Measurements from ENCODE around the gene ADRA2B. TPM values are rescaled to one million over a fixed set of nuclear protein-coding genes. Genes with fewer than 3 reads are reported as not detected.

Gene ADRA2B
- polyA plus RNA-seq, 4 donors, result 0.69 to 1.5 TPM; not detected in 2

DNA sequence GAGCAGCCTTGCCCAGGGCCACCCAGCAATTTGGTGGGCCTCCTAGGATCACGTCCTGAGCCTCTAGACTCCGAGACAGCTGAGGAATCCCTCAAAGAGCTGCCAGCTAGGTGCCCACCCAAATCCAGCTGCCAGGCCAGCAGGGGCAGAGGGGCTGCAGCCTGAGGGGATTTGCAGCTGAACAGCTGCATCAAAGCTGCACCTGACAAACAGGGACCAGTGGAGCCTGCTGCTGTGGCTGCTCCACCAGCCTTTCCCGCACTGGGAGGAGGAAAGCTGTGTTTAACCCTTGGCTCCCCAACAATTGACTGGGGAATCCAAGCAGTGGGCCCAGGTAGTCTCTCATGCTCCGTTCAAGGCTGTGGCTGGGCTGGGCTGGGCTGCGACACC lies 8.2 kb downstream of the ADRA2B start:
- H3K4me3 ChIP-seq (ENCODE audit: low read depth in 1 of 3, low read length in 3 of 3), result no peak overlapping the region
- peaks cover 0 to 25% (median 0%) of the 10 kb centered on the region in 3 donors for H3K4me1 ChIP-seq (ENCODE audit: control insufficient read depth in 3 of 3, insufficient read depth in 2 of 3, low read depth in 1 of 3, low read length in 2 of 3)
- peaks cover 0 to 18% of the 10 kb centered on the region in 2 donors for H3K9me3 ChIP-seq (ENCODE audit: control insufficient read depth in 2 of 2, insufficient read depth in 1 of 2, low read depth in 1 of 2, low read length in 1 of 2)
- DNase-seq (no peak), FAIRE-seq (no peak)
- 47 to 52% (median 49%) methylated on average over 5 of the region's 5 CpGs for WGBS, 3 donors
- H3K36me3 ChIP-seq (ENCODE audit: control insufficient read depth in 3 of 3, insufficient read depth in 2 of 3, low read depth in 1 of 3, low read length in 3 of 3), result no peaks in the 10 kb centered on the region
- no peaks in the 10 kb centered on the region for H3K27me3 ChIP-seq (ENCODE audit: control insufficient read depth in 3 of 3, insufficient read depth in 3 of 3, low read length in 3 of 3)
- H3K27ac ChIP-seq (ENCODE audit: low read depth in 1 of 3, low read length in 2 of 3), result no peak overlapping the region

DNA sequence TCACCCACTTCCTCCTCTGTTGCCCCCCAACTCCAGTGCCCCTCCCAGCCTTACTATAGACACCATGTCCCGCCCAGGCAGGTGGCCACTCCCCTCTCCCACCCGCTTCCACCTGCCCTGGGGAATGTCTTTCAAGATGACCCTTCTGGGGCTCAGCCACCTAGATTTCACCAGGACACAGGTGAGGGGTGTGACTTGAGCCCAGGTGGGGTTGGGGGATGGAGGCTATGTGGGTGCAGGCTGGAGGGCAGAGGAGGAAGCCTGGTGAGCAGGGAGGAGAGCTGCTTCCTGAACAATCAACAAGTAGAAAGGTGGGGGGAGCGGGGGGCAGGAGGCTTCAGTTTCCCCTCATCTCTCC lies 8.7 kb downstream of the ADRA2B start:
- H3K4me1 ChIP-seq (ENCODE audit: control insufficient read depth in 3 of 3, insufficient read depth in 2 of 3, low read depth in 1 of 3, low read length in 2 of 3), result peaks cover 0 to 25% (median 0%) of the 10 kb centered on the region in 3 donors
- WGBS, 3 donors, result 53 to 72% (median 55%) methylated on average over 3 of the region's 3 CpGs
- FAIRE-seq, result no peak
- H3K4me3 ChIP-seq (ENCODE audit: low read depth in 1 of 3, low read length in 3 of 3), result no peak overlapping the region
- no peaks in the 10 kb centered on the region for H3K36me3 ChIP-seq (ENCODE audit: control insufficient read depth in 3 of 3, insufficient read depth in 2 of 3, low read depth in 1 of 3, low read length in 3 of 3)
- no peak overlapping the region for H3K27ac ChIP-seq (ENCODE audit: low read depth in 1 of 3, low read length in 2 of 3)
- DNase-seq, result no peak
- peaks cover 0 to 18% of the 10 kb centered on the region in 2 donors for H3K9me3 ChIP-seq (ENCODE audit: control insufficient read depth in 2 of 2, insufficient read depth in 1 of 2, low read depth in 1 of 2, low read length in 1 of 2)
- H3K27me3 ChIP-seq (ENCODE audit: control insufficient read depth in 3 of 3, insufficient read depth in 3 of 3, low read length in 3 of 3), result no peaks in the 10 kb centered on the region

DNA sequence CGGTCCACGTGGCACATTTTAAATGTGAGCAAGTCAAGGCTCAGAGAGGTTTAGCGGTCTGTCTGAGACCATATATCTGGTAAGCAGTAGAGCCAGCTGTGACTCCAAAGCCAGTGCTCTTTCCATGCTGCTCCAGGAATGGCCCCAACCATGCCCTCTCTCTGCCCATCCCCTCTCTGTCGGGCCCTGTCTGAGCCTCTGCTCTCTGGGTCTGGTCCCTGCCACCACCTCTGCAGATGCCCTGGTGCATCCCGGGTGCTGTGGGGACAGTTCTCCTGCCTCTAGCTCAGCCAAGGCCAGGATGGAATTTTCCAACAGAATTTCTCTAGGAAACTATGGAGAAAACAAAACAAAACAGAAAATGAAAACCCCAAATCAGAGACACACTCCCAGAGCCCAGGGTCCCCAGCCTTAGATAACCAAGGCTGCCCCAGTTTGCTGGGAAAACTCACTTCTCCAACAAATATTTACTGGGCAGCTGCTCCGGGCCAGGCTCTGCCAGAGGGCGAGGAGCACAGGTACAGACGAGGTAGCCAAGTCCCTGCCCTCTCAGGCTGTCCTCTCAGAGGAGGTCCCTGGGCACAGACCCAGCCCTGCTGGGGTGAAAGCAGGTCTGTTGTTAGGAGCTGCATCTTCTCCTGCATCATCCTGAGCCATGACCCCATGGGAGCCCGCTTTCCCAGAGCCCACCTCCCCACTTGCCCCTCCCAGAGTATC lies 9.2 kb downstream of the ADRA2B start:
- FAIRE-seq, result no peak

DNA sequence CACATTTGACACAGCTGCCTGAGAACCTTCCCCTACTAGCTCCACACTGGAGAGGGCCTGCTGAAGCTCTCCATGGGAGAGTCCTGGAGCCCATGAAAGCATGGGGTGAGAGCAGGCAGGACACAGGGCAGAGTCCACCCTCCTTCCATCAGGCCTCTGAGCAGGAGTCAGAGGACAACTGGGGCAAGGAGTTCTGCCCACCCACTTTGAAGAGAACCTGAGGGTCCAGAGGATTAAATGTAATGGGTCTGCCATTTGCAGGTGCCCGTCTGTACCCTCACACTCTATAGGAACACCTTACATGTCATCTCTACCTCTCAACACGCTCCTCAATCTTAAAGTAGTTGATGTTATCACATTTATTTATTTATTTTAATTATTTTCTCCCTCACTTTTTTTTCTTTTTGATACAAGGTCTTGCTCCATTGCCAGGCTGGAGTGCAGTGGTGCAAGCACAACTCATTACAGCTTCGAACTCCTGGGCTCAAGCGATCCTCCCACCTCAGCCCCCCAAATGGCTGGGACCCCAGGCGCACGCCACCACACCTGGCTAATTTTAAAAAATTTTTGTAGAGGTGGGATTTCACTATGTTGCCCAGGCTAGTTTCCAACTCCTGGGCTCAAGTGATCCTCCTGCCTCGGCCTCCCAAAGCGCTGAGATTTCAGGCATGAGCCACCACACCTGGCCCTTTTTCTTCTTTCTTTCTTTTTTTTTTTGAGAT lies 10.2 kb downstream of the ADRA2B start:
- DNase-seq (no peak), FAIRE-seq (no peak)
- no peak overlapping the region for H3K4me3 ChIP-seq (ENCODE audit: low read depth in 1 of 3, low read length in 3 of 3)
- peaks cover 0 to 18% of the 10 kb centered on the region in 2 donors for H3K9me3 ChIP-seq (ENCODE audit: control insufficient read depth in 2 of 2, insufficient read depth in 1 of 2, low read depth in 1 of 2, low read length in 1 of 2)
- no peak overlapping the region for H3K27ac ChIP-seq (ENCODE audit: low read depth in 1 of 3, low read length in 2 of 3)
- no peaks in the 10 kb centered on the region for H3K27me3 ChIP-seq (ENCODE audit: control insufficient read depth in 3 of 3, insufficient read depth in 3 of 3, low read length in 3 of 3)
- 90 to 96% (median 94%) methylated on average over 8 of the region's 8 CpGs for WGBS, 3 donors
- no peaks in the 10 kb centered on the region for H3K36me3 ChIP-seq (ENCODE audit: control insufficient read depth in 3 of 3, insufficient read depth in 2 of 3, low read depth in 1 of 3, low read length in 3 of 3)
- H3K4me1 ChIP-seq (ENCODE audit: control insufficient read depth in 3 of 3, insufficient read depth in 2 of 3, low read depth in 1 of 3, low read length in 2 of 3), result peaks cover 0 to 25% (median 0%) of the 10 kb centered on the region in 3 donors

More for the DNA sequence above, 9.2 kb downstream of the ADRA2B start:
- Histone ChIP-seq H3K4me3 (ENCODE audit: low read depth in 1 of 3, low read length in 3 of 3) (no peak overlapping the region), H3K36me3 (ENCODE audit: control insufficient read depth in 3 of 3, insufficient read depth in 2 of 3, low read depth in 1 of 3, low read length in 3 of 3) (no peaks in the 10 kb centered on the region), H3K4me1 (ENCODE audit: control insufficient read depth in 3 of 3, insufficient read depth in 2 of 3, low read depth in 1 of 3, low read length in 2 of 3) (peaks cover 0 to 25% (median 0%) of the 10 kb centered on the region in 3 donors), H3K27ac (ENCODE audit: low read depth in 1 of 3, low read length in 2 of 3) (no peak overlapping the region), H3K27me3 (ENCODE audit: control insufficient read depth in 3 of 3, insufficient read depth in 3 of 3, low read length in 3 of 3) (no peaks in the 10 kb centered on the region), H3K9me3 (ENCODE audit: control insufficient read depth in 2 of 2, insufficient read depth in 1 of 2, low read depth in 1 of 2, low read length in 1 of 2) (peaks cover 0 to 18% of the 10 kb centered on the region in 2 donors)
- WGBS, 3 donors, result 61 to 76% (median 65%) methylated on average over 8 to 9 of the region's 9 CpGs
- DNase-seq, result no peak

DNA sequence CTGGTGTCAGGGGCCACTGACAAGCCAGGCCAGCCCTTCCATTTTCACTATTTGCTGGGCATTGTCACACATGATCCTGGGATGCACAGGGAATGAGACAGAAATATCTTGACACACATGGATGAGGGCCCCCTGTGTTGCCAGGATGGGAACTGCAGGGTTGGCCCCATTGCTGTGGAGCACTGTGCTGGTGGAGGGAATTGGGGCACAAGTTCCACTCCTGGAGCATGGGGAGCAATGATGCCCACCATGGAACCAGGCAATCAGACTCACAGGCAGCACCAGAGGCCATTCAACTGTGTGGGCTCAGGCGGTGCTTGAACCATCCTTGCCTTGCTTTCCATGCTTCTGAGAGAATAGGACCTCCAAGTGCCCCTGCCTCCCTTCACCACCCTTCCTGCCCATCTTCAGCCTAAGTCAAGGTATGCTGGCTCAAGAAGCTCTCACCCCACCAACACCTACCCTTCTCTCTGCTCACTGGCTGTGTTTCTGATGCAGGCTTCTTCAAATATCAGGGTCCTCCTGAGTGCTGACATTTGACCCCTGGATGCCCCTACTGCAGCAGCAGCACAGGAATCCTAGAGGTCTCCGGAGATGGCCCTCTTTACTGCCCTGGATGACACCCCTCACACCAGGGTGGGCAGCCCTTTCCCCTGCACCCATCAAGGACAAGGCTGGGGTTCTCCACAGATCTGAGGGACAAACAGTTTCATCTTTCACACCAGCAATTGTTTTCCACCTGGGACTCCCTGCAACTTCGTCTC lies 11.0 kb downstream of the ADRA2B start:
- H3K36me3 ChIP-seq (ENCODE audit: control insufficient read depth in 3 of 3, insufficient read depth in 2 of 3, low read depth in 1 of 3, low read length in 3 of 3), result no peaks in the 10 kb centered on the region

DNA sequence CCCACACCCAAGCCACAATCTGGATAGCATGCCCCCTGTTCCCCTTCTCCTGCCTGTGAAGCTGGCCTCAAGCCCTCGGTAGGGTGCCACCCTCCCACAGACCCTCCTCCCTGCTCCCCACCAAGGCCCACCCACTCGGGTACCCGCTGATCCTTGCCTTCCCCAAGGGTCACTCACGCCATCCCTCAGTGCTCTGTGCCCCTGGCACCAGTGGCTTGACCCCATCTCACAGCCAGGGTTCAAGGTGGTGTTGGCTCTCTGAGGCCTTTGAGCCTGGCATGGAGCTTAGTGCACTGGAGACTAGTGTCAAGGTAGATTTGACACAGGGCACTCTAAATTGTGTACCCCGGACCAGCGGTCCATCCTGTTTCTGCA lies 11.9 kb downstream of the ADRA2B start:
- WGBS, 3 donors, result 89 to 94% (median 90%) methylated on average over 5 to 6 of the region's 6 CpGs
- FAIRE-seq (no peak), DNase-seq (no peak)
- Histone ChIP-seq H3K9me3 (ENCODE audit: control insufficient read depth in 2 of 2, insufficient read depth in 1 of 2, low read depth in 1 of 2, low read length in 1 of 2) (peaks cover 0 to 18% of the 10 kb centered on the region in 2 donors), H3K36me3 (ENCODE audit: control insufficient read depth in 3 of 3, insufficient read depth in 2 of 3, low read depth in 1 of 3, low read length in 3 of 3) (no peaks in the 10 kb centered on the region), H3K4me3 (ENCODE audit: low read depth in 1 of 3, low read length in 3 of 3) (no peak overlapping the region), H3K27me3 (ENCODE audit: control insufficient read depth in 3 of 3, insufficient read depth in 3 of 3, low read length in 3 of 3) (no peaks in the 10 kb centered on the region), H3K4me1 (ENCODE audit: control insufficient read depth in 3 of 3, insufficient read depth in 2 of 3, low read depth in 1 of 3, low read length in 2 of 3) (peaks cover 0 to 15% (median 0%) of the 10 kb centered on the region in 3 donors), H3K27ac (ENCODE audit: low read depth in 1 of 3, low read length in 2 of 3) (no peak overlapping the region)

More for the DNA sequence above, 11.0 kb downstream of the ADRA2B start:
- peaks cover 0 to 18% of the 10 kb centered on the region in 2 donors for H3K9me3 ChIP-seq (ENCODE audit: control insufficient read depth in 2 of 2, insufficient read depth in 1 of 2, low read depth in 1 of 2, low read length in 1 of 2)
- H3K4me3 ChIP-seq (ENCODE audit: low read depth in 1 of 3, low read length in 3 of 3), result no peak overlapping the region
- DNase-seq, result no peak
- WGBS, 3 donors, result 82 to 89% (median 88%) methylated on average over 3 of the region's 3 CpGs
- peaks cover 0 to 23% (median 0%) of the 10 kb centered on the region in 3 donors for H3K4me1 ChIP-seq (ENCODE audit: control insufficient read depth in 3 of 3, insufficient read depth in 2 of 3, low read depth in 1 of 3, low read length in 2 of 3)
- FAIRE-seq, result no peak
- H3K27me3 ChIP-seq (ENCODE audit: control insufficient read depth in 3 of 3, insufficient read depth in 3 of 3, low read length in 3 of 3), result no peaks in the 10 kb centered on the region
- no peak overlapping the region for H3K27ac ChIP-seq (ENCODE audit: low read depth in 1 of 3, low read length in 2 of 3)

DNA sequence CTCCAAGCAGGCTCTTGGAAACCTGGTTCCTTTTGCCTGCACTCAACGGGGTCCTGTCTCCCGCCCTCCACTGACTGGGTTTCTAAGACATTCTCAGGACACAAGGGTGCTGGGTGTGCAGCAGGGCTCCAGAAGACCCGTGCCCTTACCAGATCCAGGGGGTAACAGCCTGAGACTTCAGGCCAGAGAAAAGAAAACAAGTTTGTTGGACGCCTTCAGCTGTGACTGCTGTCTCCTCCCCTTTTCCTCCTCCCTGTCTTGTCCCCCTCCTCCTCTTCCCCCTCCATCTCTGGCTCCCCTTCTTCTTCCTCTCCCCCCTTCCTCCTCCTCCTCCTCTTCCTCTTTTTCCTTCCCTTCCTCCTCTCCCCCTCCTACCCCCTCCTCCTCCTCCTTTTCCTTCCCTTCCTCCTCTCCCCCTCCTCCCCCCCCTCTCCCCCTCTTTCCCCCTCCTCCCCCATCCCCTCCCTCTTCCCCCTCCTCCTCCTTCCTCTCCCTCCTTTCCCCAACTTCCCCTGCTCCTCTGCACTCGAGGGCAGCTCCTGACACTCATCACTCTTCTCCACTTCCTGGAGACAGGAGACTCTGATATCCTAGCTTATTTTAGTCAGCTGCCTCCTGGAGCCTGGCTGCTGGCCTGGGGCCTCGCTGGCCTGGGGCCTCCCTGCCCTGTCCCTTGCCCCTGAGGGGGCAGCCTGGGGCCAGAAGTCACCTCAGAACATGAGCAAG lies 12.4 kb downstream of the ADRA2B start:
- Histone ChIP-seq H3K36me3 (ENCODE audit: control insufficient read depth in 3 of 3, insufficient read depth in 2 of 3, low read depth in 1 of 3, low read length in 3 of 3) (no peaks in the 10 kb centered on the region), H3K4me3 (ENCODE audit: low read depth in 1 of 3, low read length in 3 of 3) (no peak overlapping the region), H3K4me1 (ENCODE audit: control insufficient read depth in 3 of 3, insufficient read depth in 2 of 3, low read depth in 1 of 3, low read length in 2 of 3) (peaks cover 0 to 9% (median 0%) of the 10 kb centered on the region in 3 donors), H3K27ac (ENCODE audit: low read depth in 1 of 3, low read length in 2 of 3) (no peak overlapping the region), H3K9me3 (ENCODE audit: control insufficient read depth in 2 of 2, insufficient read depth in 1 of 2, low read depth in 1 of 2, low read length in 1 of 2) (peaks cover 0 to 18% of the 10 kb centered on the region in 2 donors), H3K27me3 (ENCODE audit: control insufficient read depth in 3 of 3, insufficient read depth in 3 of 3, low read length in 3 of 3) (no peaks in the 10 kb centered on the region)
- no peak for FAIRE-seq
- no peak for DNase-seq
- WGBS, 3 donors, result 33 to 51% (median 45%) methylated on average over 6 of the region's 6 CpGs

DNA sequence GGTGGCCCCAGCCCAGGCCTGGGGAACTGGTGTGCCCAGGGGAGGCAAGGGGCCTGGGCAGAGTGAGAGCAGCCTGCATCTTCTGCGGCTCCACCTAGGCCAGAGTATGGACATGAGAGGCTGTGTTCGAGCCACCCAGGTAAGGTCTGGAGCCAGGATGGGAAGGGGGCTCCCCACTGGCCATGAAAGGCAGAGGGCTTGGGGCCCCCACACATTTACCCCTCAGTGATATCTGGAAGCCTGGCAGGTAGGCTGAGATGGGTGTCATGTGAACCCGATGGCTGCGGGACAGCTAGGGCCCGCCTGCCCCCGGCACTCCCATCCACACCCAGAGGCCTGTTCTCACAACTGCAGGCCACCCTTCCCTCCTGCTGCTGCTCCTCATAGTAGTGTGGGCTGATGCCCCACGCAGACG lies 13.2 kb downstream of the ADRA2B start:
- Histone ChIP-seq H3K4me1 (ENCODE audit: control insufficient read depth in 3 of 3, insufficient read depth in 2 of 3, low read depth in 1 of 3, low read length in 2 of 3) (peaks cover 0 to 2% (median 0%) of the 10 kb centered on the region in 3 donors), H3K27me3 (ENCODE audit: control insufficient read depth in 3 of 3, insufficient read depth in 3 of 3, low read length in 3 of 3) (no peaks in the 10 kb centered on the region), H3K36me3 (ENCODE audit: control insufficient read depth in 3 of 3, insufficient read depth in 2 of 3, low read depth in 1 of 3, low read length in 3 of 3) (no peaks in the 10 kb centered on the region), H3K9me3 (ENCODE audit: control insufficient read depth in 2 of 2, insufficient read depth in 1 of 2, low read depth in 1 of 2, low read length in 1 of 2) (peaks cover 0 to 18% of the 10 kb centered on the region in 2 donors), H3K4me3 (ENCODE audit: low read depth in 1 of 3, low read length in 3 of 3) (no peak overlapping the region), H3K27ac (ENCODE audit: low read depth in 1 of 3, low read length in 2 of 3) (no peak overlapping the region)
- WGBS, 3 donors, result 57 to 91% (median 69%) methylated on average over 8 of the region's 8 CpGs
- FAIRE-seq (no peak), DNase-seq (no peak)
